Testis (tissue), 2 donors: ENCODE data around the gene RAMP2.

Experiments used
- POLR2A ChIP-seq: fragments of 450-650 bp; IDR thresholded peaks from one replicate; pipeline ENCODE4 v1.6.1; 2017; ENCODE audit warnings: antibody characterized with exemption, mild to moderate bottlenecking, moderate library complexity
- TF ChIP-seq, protein P1 (sequence below), 3 experiments: fragments of 450-650 bp in 2 of 3; fragments of 200-600 bp in 1 of 3; sonication (generic) in 1 of 3; IDR thresholded peaks; one replicate each; pipeline ENCODE4 v1.5.1; 2016 to 2019; ENCODE audit warnings: antibody characterized with exemption in 3 of 3, mild to moderate bottlenecking in 2 of 3, moderate library complexity in 1 of 3

DNA sequence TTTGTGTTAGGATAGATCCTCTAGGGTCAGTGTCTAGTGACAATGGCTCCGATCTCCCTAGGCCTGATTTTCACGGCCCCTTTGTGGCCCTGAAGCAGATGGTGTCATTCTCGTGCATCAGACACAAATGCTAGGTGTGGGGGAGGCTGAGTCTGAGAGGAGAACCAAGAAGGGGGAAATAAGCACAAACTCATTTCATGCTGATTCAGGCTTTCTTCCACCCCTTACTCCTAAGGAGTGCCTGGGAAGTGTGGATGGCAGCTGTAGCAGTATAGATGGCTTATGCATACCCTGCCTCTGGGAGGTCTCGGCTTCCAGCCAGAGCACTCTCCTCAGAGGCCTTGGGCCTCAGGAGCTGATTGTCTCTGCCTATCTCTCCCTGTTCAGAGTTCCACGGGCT lies 17.5 kb downstream of the RAMP2 start:
- TF ChIP-seq, protein P1, sequence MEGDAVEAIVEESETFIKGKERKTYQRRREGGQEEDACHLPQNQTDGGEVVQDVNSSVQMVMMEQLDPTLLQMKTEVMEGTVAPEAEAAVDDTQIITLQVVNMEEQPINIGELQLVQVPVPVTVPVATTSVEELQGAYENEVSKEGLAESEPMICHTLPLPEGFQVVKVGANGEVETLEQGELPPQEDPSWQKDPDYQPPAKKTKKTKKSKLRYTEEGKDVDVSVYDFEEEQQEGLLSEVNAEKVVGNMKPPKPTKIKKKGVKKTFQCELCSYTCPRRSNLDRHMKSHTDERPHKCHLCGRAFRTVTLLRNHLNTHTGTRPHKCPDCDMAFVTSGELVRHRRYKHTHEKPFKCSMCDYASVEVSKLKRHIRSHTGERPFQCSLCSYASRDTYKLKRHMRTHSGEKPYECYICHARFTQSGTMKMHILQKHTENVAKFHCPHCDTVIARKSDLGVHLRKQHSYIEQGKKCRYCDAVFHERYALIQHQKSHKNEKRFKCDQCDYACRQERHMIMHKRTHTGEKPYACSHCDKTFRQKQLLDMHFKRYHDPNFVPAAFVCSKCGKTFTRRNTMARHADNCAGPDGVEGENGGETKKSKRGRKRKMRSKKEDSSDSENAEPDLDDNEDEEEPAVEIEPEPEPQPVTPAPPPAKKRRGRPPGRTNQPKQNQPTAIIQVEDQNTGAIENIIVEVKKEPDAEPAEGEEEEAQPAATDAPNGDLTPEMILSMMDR (IDR thresholded peaks at IDR 0.05), result no peak
- no peak for TF ChIP-seq POLR2A
